K562 (cell line): ENCODE data around the gene SCFD2. TPM values are rescaled to one million over a fixed set of nuclear protein-coding genes. Genes with fewer than 3 reads are reported as not detected.

ENCODE experiments used
- CXXC5 ChIP-seq: fragments of 250-450 bp; sonication (Bioruptor Pico); IDR thresholded peaks from 2 replicates; pipeline ENCODE4 v1.8.0; 2022; ENCODE audit warnings: inconsistent platforms, mild to moderate bottlenecking, moderate library complexity
- FOXJ2 ChIP-seq: fragments of 200-800 bp; sonication (Bioruptor generic); IDR thresholded peaks from 2 replicates; pipeline ENCODE4 v1.6.1; 2016; ENCODE audit warnings: missing genetic modification characterization, missing compliant biosample characterization
- MIER1 ChIP-seq: fragments of 450-650 bp; IDR thresholded peaks from 2 replicates; pipeline ENCODE4 v1.6.1; 2016; ENCODE audit warnings: antibody characterized with exemption, mild to moderate bottlenecking, low read depth
- NEUROD1 ChIP-seq: fragments of 150-350 bp; IDR thresholded peaks from 2 replicates; pipeline ENCODE4 v1.6.1; 2014; ENCODE audit warnings: borderline replicate concordance, low read length, low read depth; ENCODE audit not compliant: partially characterized antibody
- OTX1 ChIP-seq: fragments of 450-650 bp; formaldehyde crosslinking; IDR thresholded peaks from 2 replicates; pipeline ENCODE4 v1.4.0; 2022; ENCODE audit warnings: mild to moderate bottlenecking
- PCBP1 ChIP-seq: fragments of 200-400 bp; formaldehyde crosslinking; IDR thresholded peaks from 2 replicates; pipeline ENCODE4 v1.6.1; 2018; ENCODE audit warnings: mild to moderate bottlenecking, low read depth, low read length; ENCODE audit not compliant: poor library complexity, severe bottlenecking
- PTRF ChIP-seq: fragments of 450-650 bp; IDR thresholded peaks from 2 replicates; pipeline ENCODE4 v1.6.1; 2016; ENCODE audit warnings: mild to moderate bottlenecking, missing genetic modification characterization, missing compliant biosample characterization
- SMARCA5 ChIP-seq: fragments of 450-650 bp; IDR thresholded peaks from 2 replicates; pipeline ENCODE4 v1.6.1; 2016
- SMARCC2 ChIP-seq: fragments of 450-650 bp; IDR thresholded peaks from 2 replicates; pipeline ENCODE4 v1.6.1; 2017; ENCODE audit warnings: antibody characterized with exemption, moderate library complexity, mild to moderate bottlenecking, low read depth
- SREBF1 ChIP-seq: fragments of 150-350 bp; IDR thresholded peaks from 2 replicates; pipeline ENCODE4 v1.6.1; 2014; ENCODE audit warnings: antibody characterized with exemption, low read depth, low read length, borderline replicate concordance
- TAF9B ChIP-seq: fragments of 450-650 bp; IDR thresholded peaks from 2 replicates; pipeline ENCODE4 v1.6.1; 2018; ENCODE audit warnings: mild to moderate bottlenecking; ENCODE audit not compliant: partially characterized antibody
- TEAD1 ChIP-seq, 2 experiments: fragments of 450-650 bp in 1 of 2; sonication (generic) in 1 of 2; formaldehyde crosslinking; IDR thresholded peaks; 2 replicates each; pipeline versions ENCODE4 v1.4.0 to v1.8.0; 2020 to 2022; ENCODE audit warnings: mild to moderate bottlenecking in 2 of 2, missing genetic modification reagents in 1 of 2
- ZNF3 ChIP-seq: fragments of 250-450 bp; sonication (Bioruptor Pico); IDR thresholded peaks from 2 replicates; pipeline ENCODE4 v1.5.0; 2021; ENCODE audit warnings: mild to moderate bottlenecking, moderate library complexity
- ZNF589 ChIP-seq: fragments of 200-800 bp; sonication (Bioruptor generic); IDR thresholded peaks from 2 replicates; pipeline ENCODE4 v1.6.1; 2016; ENCODE audit warnings: low read depth, missing genetic modification characterization, missing compliant biosample characterization
- polyA plus RNA-seq, 8 experiments: library from polyadenylated mRNA; depleted of rRNA in 4 of 8; stranded (reverse) in 5 of 8; unstranded in 3 of 8; fragments of >200 nt; fragmentation: Nextera tagmentation in 2 of 8; fragmentation: Illumina TruSeq in 1 of 8; extraction: Ambion mirVana in 2 of 8; extraction: Trizol in 1 of 8; gene quantifications; 2 replicates each; pipeline versions ENCODE4 v1.2.1 to v1.2.3, GENCODE V29; 2011 to 2014; ENCODE audit warnings: inconsistent platforms in 1 of 8, missing spikeins in 1 of 8
- total RNA-seq, 7 experiments: library from RNA; depleted of rRNA in 6 of 7; stranded (reverse); fragments of >200 nt in 6 of 7; fragmentation: Illumina TruSeq in 2 of 7; extraction: Trizol in 2 of 7; gene quantifications; 2 replicates each; pipeline versions ENCODE4 v1.2.1 to v1.2.3, GENCODE V29; 2011 to 2021; ENCODE audit warnings: low replicate concordance in 1 of 7
- TF ChIP-seq, protein P1 (sequence below): fragments of 250-450 bp; sonication (Bioruptor Pico); IDR thresholded peaks from 2 replicates; pipeline ENCODE4 v1.4.0; 2020; ENCODE audit warnings: mild to moderate bottlenecking, moderate library complexity
- TF ChIP-seq, protein P2 (sequence below): fragments of 200-400 bp; formaldehyde crosslinking; IDR thresholded peaks from 2 replicates; pipeline ENCODE4 v1.6.1; 2017; ENCODE audit warnings: mild to moderate bottlenecking, low read depth, low read length, moderate library complexity

The SCFD2 gene
- total and polyA plus RNA-seq, 9 of the 15 experiments (the other 6 are each of a cell fraction or from before 2014, with no cell fraction given): 5.7 to 30.3 (median 22.8) TPM

DNA sequence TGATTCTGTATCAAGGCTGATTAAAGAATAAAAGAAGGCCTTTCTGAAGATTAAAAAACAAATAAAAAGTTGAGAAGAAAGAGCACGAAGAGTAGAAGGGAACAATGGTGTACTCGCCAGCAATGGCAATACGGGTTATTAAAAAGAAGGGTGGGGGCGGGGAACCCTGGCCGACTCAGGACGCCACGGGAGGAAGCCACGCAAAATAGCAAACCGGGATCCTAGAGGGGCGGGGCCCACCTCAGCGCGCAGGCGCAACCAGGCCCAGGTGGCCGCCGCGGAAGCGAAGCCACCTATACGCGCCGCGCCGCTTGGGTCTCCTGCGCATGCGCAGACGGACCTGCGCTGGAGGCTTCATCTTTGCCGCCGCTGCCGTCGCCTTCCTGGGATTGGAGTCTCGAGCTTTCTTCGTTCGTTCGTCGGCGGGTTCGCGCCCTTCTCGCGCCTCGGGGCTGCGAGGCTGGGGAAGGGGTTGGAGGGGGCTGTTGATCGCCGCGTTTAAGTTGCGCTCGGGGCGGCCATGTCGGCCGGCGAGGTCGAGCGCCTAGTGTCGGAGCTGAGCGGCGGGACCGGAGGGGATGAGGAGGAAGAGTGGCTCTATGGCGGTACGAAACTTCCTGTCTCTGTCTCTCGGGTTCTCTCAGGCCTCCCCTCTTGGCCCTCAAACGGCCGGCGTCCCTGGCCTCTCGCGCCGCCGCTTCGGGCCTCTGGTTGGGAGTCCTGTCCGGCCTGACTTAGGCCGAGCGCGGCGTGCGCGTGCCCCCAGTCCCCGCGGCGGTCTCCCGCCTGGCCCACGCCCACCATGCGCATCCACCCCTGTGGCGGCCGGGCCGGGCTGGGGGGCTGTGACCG is 11.7 kb upstream of the SCFD2 start, which contains the start of gene FIP1L1 (continued):
- no peak for TF ChIP-seq ZNF589
- TF ChIP-seq, protein P1, sequence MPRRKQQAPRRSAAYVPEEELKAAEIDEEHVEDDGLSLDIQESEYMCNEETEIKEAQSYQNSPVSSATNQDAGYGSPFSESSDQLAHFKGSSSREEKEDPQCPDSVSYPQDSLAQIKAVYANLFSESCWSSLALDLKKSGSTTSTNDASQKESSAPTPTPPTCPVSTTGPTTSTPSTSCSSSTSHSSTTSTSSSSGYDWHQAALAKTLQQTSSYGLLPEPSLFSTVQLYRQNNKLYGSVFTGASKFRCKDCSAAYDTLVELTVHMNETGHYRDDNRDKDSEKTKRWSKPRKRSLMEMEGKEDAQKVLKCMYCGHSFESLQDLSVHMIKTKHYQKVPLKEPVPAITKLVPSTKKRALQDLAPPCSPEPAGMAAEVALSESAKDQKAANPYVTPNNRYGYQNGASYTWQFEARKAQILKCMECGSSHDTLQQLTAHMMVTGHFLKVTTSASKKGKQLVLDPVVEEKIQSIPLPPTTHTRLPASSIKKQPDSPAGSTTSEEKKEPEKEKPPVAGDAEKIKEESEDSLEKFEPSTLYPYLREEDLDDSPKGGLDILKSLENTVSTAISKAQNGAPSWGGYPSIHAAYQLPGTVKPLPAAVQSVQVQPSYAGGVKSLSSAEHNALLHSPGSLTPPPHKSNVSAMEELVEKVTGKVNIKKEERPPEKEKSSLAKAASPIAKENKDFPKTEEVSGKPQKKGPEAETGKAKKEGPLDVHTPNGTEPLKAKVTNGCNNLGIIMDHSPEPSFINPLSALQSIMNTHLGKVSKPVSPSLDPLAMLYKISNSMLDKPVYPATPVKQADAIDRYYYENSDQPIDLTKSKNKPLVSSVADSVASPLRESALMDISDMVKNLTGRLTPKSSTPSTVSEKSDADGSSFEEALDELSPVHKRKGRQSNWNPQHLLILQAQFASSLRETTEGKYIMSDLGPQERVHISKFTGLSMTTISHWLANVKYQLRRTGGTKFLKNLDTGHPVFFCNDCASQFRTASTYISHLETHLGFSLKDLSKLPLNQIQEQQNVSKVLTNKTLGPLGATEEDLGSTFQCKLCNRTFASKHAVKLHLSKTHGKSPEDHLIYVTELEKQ (CRISPR knock-in tag): no peak
- TF ChIP-seq PTRF: no peak
- TF ChIP-seq TEAD1 (CRISPR knock-in tag; IDR thresholded peaks at IDR 0.05): peak in 1 of 2 experiments; percentile 86; a peak in 2 of 4 replicates
- no peak for TF ChIP-seq OTX1
- TF ChIP-seq SMARCC2: no peak
- no peak for TF ChIP-seq MIER1
- TF ChIP-seq CXXC5: peak; percentile 77
- TF ChIP-seq SREBF1: no peak
- peak; percentile 71 for TF ChIP-seq TAF9B
- no peak for TF ChIP-seq ZNF3 (CRISPR knock-in tag)
- no peak for TF ChIP-seq FOXJ2
- TF ChIP-seq, protein P2, sequence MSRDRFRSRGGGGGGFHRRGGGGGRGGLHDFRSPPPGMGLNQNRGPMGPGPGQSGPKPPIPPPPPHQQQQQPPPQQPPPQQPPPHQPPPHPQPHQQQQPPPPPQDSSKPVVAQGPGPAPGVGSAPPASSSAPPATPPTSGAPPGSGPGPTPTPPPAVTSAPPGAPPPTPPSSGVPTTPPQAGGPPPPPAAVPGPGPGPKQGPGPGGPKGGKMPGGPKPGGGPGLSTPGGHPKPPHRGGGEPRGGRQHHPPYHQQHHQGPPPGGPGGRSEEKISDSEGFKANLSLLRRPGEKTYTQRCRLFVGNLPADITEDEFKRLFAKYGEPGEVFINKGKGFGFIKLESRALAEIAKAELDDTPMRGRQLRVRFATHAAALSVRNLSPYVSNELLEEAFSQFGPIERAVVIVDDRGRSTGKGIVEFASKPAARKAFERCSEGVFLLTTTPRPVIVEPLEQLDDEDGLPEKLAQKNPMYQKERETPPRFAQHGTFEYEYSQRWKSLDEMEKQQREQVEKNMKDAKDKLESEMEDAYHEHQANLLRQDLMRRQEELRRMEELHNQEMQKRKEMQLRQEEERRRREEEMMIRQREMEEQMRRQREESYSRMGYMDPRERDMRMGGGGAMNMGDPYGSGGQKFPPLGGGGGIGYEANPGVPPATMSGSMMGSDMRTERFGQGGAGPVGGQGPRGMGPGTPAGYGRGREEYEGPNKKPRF: no peak
- TF ChIP-seq SMARCA5: no peak
- no peak for TF ChIP-seq NEUROD1
- TF ChIP-seq PCBP1: no peak
